Heart left ventricle (tissue), 13 donors: ENCODE data around the gene GZMA.

ENCODE experiments used
- CTCF ChIP-seq, 12 donors: fragments of 200-600 bp; sonication (generic) in 4 of 12; IDR thresholded peaks; one replicate each; pipeline versions ENCODE4 v1.5.0 to v1.8.0; 2018 to 2022; ENCODE audit warnings: antibody characterized with exemption in 12 of 12, mild to moderate bottlenecking in 5 of 12
- POLR2A ChIP-seq, 2 donors: fragments of 450-650 bp; IDR thresholded peaks; one replicate each; pipeline ENCODE4 v1.6.1; 2017; ENCODE audit warnings: antibody characterized with exemption in 2 of 2, mild to moderate bottlenecking in 2 of 2, moderate library complexity in 2 of 2
- donor health status: ischemic (EF 13 %, LVEDD 7.1; RV severe dilation, severe dysfunction).
- donor health status: DM: no; HTN: yes; CAD: no.
- donor health status: DM: no; HTN: no; CAD: no.
- donor health status: ischemic (EF 25% LVEDD 6.9; RV normal size, moderate dysfunction).
- donor health status: ischemic (EF 25% LVEDD 5.7; RV mildly dilated, moderate dysfunction).
- donor health status: ischemic (EF 35%, LVEDD 5.7; RV mildly dilated, moderate dysfunction).
- donor health status: nonischemic (EF 11% LVEDD 7.7; RV severe dilation, severe dysfunction).
- donor health status: DM: yes; HTN: yes; CAD: no.
- donor health status: PGD.
- donor health status: ischemic (EF 29% LVEDD 5.4; RV normal size, mild dysfunction).
- donor health status: nonischemic (EF 23%, LVEDD 6.1; RV moderate dilation, normal function).

- TF ChIP-seq CTCF (IDR thresholded peaks at IDR 0.05), result no peak
- no peak for TF ChIP-seq POLR2A (IDR thresholded peaks at IDR 0.05)
Measured at GRCh38 chr5:55136521-55136920, 34.1 kb downstream of the GZMA start.
